Heart left ventricle (tissue), 16 donors: ENCODE measurements around the gene PDE9A. TPM values are rescaled to one million over a fixed set of nuclear protein-coding genes. Genes with fewer than 3 reads are reported as not detected.

Source experiments
- ATAC-seq, 4 donors: fragments of 200-7000 bp; cut with Tn5 transposase; one replicate each; pipeline ENCODE4 v1.9.1; 2020 to 2022; ENCODE audit warnings: moderate library complexity in 4 of 4, mild to moderate bottlenecking in 3 of 4, moderate number of reproducible peaks in 1 of 4
- DNase-seq, 5 donors: peaks; one replicate each; pipeline ENCODE4 v3.0.0-alpha.2; 2020
- H3K27ac ChIP-seq, 12 donors: fragments of 200-600 bp; sonication (generic) in 4 of 12; one replicate each; pipeline versions ENCODE4 v1.5.0 to v1.8.0; 2016 to 2022; ENCODE audit warnings: mild to moderate bottlenecking in 2 of 12
- H3K27me3 ChIP-seq, 9 donors: fragments of 200-600 bp; sonication (generic) in 2 of 9; one replicate each; pipeline versions ENCODE4 v1.5.1 to v1.8.0; 2016 to 2022; ENCODE audit warnings: mild to moderate bottlenecking in 3 of 9
- H3K36me3 ChIP-seq, 9 donors: fragments of 200-600 bp; sonication (generic) in 2 of 9; one replicate each; pipeline versions ENCODE4 v1.5.0 to v1.8.0; 2018 to 2022; ENCODE audit warnings: mild to moderate bottlenecking in 2 of 9
- H3K4me1 ChIP-seq, 12 donors: fragments of 200-600 bp; sonication (generic) in 4 of 12; one replicate each; pipeline versions ENCODE4 v1.5.0 to v1.8.0; 2016 to 2022; ENCODE audit warnings: mild to moderate bottlenecking in 3 of 12
- H3K4me3 ChIP-seq, 12 donors: fragments of 200-600 bp; sonication (generic) in 4 of 12; one replicate each; pipeline versions ENCODE4 v1.5.0 to v1.8.0; 2017 to 2022; ENCODE audit warnings: mild to moderate bottlenecking in 9 of 12, moderate library complexity in 4 of 12
- H3K9me3 ChIP-seq, 12 donors: fragments of 200-600 bp; sonication (generic) in 4 of 12; one replicate each; pipeline versions ENCODE4 v1.5.0 to v1.8.0; 2016 to 2022; ENCODE audit warnings: mild to moderate bottlenecking in 1 of 12
- POLR2A ChIP-seq, 2 donors: fragments of 450-650 bp; IDR thresholded peaks; one replicate each; pipeline ENCODE4 v1.6.1; 2017; ENCODE audit warnings: antibody characterized with exemption in 2 of 2, mild to moderate bottlenecking in 2 of 2, moderate library complexity in 2 of 2
- WGBS, 4 donors: extraction: QIAGEN DNeasy Blood & Tissue Kit in 2 of 4; methylation state at CpG; one replicate each; pipeline versions ENCODE4 v1.1.5 to v1.1.7; 2013 to 2018; 5-methylcytosine and 5-hydroxymethylcytosine counted together
- intact Hi-C, 10 donors: fragments of 100-400 bp; cut with DNase I; formaldehyde crosslinking; loops; one replicate each; pipeline versions ENCODE4 v1.11.1 to v1.14.2; 2022
- polyA plus RNA-seq, 2 donors: library from polyadenylated mRNA; stranded (reverse); fragments of 200-250 nt; gene quantifications; one replicate each; pipeline ENCODE4 v1.2.3, GENCODE V29; 2013
- total RNA-seq, 9 donors: library from RNA; depleted of rRNA in 2 of 9; stranded (reverse); fragments of >200 nt in 2 of 9; fragmentation: NEBNext Ultra II Directional in 3 of 9; extraction: Animal tissue kit (Norgen Biotek cat#: 25700) in 3 of 9; gene quantifications; one replicate each; pipeline versions ENCODE4 v1.1.0 to v1.2.4, GENCODE V29; 2016 to 2023
- TF ChIP-seq, protein P1 (sequence below), 12 donors: fragments of 200-600 bp; sonication (generic) in 4 of 12; IDR thresholded peaks; one replicate each; pipeline versions ENCODE4 v1.5.0 to v1.8.0; 2018 to 2022; ENCODE audit warnings: antibody characterized with exemption in 12 of 12, mild to moderate bottlenecking in 5 of 12
- donor health status: ischemic (EF 13 %, LVEDD 7.1; RV severe dilation, severe dysfunction).
- donor health status: healthy with polysubstance abuse.
- donor health status: DM: no; HTN: yes; CAD: no.
- donor health status: DM: no; HTN: no; CAD: no.
- donor health status: ischemic (EF 25% LVEDD 6.9; RV normal size, moderate dysfunction).
- donor health status: ischemic (EF 25% LVEDD 5.7; RV mildly dilated, moderate dysfunction).
- donor health status: healthy.
- donor health status: DM: yes; HTN: yes; CAD: no.
- donor health status: ischemic (EF 35%, LVEDD 5.7; RV mildly dilated, moderate dysfunction).
- donor health status: nonischemic (EF 11% LVEDD 7.7; RV severe dilation, severe dysfunction).
- donor health status: DM: yes; HTN: yes; CAD: no.
- donor health status: PGD.
- donor health status: ischemic (EF 29% LVEDD 5.4; RV normal size, mild dysfunction).
- donor health status: nonischemic (EF 23%, LVEDD 6.1; RV moderate dilation, normal function).

Gene PDE9A
- total and polyA plus RNA-seq, 11 donors = 1.5 to 4.0 (median 3.1) TPM

DNA sequence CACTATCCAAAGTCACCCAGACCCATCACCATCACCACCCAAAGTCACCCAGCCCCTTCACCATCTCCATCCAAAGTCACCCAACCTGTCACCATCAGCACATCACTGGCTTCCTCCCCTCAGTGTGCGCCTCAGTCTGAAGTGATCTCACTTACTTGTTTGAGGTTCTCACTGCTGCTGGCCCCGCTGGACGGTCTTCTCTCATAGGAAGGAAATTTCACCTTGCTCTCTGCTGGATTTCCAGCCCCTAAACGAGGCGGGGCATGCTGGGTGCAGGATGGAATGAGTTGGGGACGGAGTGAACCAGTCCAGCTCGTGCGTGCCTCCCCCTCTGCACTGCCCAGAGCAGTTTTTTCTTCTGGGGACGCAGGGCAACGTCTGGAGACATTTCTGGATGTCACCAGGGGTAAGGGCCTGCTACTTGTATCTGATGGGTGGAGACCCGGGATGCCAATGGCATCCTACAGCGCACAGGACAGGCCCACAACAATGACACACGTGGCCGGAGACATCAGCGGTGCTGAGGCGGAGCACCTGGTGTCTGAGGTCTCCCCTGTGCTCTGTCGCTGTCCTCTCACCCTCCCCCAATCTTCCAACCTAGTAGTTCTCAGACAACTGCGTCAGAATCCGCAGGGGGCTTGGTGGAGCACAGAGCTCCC lies 38.6 kb downstream of the PDE9A start:
- no peaks in the 10 kb centered on the region for H3K36me3 ChIP-seq
- H3K4me1 ChIP-seq = peaks cover 0 to 12% (median 5%) of the 10 kb centered on the region in 12 donors
- TF ChIP-seq, protein P1, sequence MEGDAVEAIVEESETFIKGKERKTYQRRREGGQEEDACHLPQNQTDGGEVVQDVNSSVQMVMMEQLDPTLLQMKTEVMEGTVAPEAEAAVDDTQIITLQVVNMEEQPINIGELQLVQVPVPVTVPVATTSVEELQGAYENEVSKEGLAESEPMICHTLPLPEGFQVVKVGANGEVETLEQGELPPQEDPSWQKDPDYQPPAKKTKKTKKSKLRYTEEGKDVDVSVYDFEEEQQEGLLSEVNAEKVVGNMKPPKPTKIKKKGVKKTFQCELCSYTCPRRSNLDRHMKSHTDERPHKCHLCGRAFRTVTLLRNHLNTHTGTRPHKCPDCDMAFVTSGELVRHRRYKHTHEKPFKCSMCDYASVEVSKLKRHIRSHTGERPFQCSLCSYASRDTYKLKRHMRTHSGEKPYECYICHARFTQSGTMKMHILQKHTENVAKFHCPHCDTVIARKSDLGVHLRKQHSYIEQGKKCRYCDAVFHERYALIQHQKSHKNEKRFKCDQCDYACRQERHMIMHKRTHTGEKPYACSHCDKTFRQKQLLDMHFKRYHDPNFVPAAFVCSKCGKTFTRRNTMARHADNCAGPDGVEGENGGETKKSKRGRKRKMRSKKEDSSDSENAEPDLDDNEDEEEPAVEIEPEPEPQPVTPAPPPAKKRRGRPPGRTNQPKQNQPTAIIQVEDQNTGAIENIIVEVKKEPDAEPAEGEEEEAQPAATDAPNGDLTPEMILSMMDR (IDR thresholded peaks at IDR 0.05) = no peak
- TF ChIP-seq POLR2A (IDR thresholded peaks at IDR 0.05) = no peak

DNA sequence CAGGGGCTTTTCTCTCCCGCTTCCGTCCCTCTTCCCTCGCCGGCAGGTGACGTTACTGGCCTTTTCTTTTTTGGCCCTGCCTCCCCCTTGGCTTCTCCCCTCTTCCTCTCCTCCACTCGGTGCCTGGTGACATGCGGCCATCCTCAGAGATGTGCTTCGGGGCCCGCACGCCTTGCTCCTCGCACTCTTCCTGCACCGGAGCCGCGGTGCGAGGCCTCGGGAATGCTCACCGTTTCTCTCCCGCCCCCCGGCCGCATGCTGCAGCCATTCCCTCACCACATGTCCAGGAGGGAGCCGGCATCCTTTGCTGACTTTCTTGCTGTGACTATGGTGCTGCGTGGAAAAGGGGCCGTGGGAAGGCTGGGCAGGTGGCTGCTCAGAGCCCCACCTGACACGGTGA lies 39.3 kb downstream of the PDE9A start:
- Histone ChIP-seq H3K27ac (no peak overlapping the region), H3K27me3 (no peaks in the 10 kb centered on the region), H3K4me1 (peaks cover 0 to 12% (median 5%) of the 10 kb centered on the region in 12 donors), H3K4me3 (no peak overlapping the region), H3K9me3 (no peaks in the 10 kb centered on the region), H3K36me3 (no peaks in the 10 kb centered on the region)
- DNase-seq (peak in 1 of 5 donors; percentile 16), ATAC-seq (no peak)
- 93 to 95% (median 95%) methylated on average over 24 of the region's 24 CpGs for WGBS, 4 donors
- TF ChIP-seq POLR2A (IDR thresholded peaks at IDR 0.05) = no peak
- TF ChIP-seq, protein P1 (IDR thresholded peaks at IDR 0.05) = no peak
- intact Hi-C loops = no loop called here

More for the DNA sequence above, 38.6 kb downstream of the PDE9A start:
- WGBS, 4 donors = 87 to 94% (median 91%) methylated on average over 19 of the region's 19 CpGs
- Histone ChIP-seq H3K9me3 (no peaks in the 10 kb centered on the region), H3K27ac (no peak overlapping the region), H3K4me3 (no peak overlapping the region), H3K27me3 (no peaks in the 10 kb centered on the region)
- ATAC-seq (no peak), DNase-seq (peak in 1 of 5 donors; percentile 6)
- intact Hi-C loops = no loop called here

DNA sequence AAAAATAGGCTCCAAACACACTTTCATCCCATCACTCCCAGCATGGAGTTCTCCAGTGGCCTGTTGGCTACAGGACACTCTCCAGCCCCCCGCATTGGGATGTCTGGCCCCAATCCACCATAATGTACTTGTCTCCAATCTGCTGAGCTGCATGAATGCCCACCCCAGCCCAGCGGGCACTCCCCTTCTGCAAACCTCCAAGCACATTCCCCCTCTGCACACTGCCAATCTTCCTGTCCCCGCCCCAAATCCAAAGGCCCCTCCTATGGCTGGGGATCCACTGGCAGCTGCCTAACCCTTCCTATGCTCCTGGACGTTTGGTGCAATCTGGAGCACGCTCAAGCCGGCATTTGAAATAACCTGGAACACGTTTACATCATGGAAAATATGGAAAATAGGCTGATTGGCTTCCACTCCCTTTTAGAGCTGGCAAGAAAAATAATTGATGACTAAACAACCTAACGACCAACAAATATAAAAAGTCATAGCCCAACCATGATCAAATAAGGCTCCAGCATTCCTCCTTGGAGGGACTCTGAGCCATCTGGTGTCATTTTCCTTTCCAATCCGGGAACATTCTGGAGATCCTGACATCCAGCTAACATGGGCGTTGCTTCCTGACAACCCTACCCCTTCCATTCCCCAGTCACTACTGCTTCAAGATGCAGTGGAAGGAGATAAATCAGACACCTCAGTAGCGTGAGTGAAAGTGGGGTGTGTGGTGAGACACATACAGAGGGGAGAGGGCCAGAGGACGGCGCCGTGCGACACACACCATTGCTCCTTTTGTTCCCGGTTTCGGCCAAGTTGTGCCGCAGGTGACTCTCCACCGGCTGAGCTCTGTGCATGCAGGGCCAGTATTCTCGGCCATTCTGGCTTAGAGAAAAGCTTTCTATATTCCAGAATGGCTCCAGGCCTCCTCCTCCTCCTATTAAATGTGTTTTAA lies 41.6 kb downstream of the PDE9A start:
- no peak overlapping the region for H3K4me3 ChIP-seq
- H3K27ac ChIP-seq = no peak overlapping the region
- 80 to 88% (median 84%) methylated on average over 20 of the region's 20 CpGs for WGBS, 4 donors
- no peak for ATAC-seq
- peaks cover 0 to 3% (median 0%) of the 10 kb centered on the region in 9 donors for H3K36me3 ChIP-seq
- H3K4me1 ChIP-seq = peaks cover 0 to 12% (median 5%) of the 10 kb centered on the region in 12 donors
- peak in 1 of 5 donors; percentile 21 for DNase-seq
- no peaks in the 10 kb centered on the region for H3K27me3 ChIP-seq
- intact Hi-C loops = no loop called here
- no peaks in the 10 kb centered on the region for H3K9me3 ChIP-seq
- TF ChIP-seq POLR2A (IDR thresholded peaks at IDR 0.05) = no peak
- TF ChIP-seq, protein P1 (IDR thresholded peaks at IDR 0.05) = no peak
